Testis (tissue), 2 donors: ENCODE data around the gene BPIFB2.

Experiments
- POLR2A ChIP-seq: fragments of 450-650 bp; IDR thresholded peaks from one replicate; pipeline ENCODE4 v1.6.1; 2017; ENCODE audit warnings: antibody characterized with exemption, mild to moderate bottlenecking, moderate library complexity
- TF ChIP-seq, protein P1 (sequence below), 3 experiments: fragments of 450-650 bp in 2 of 3; fragments of 200-600 bp in 1 of 3; sonication (generic) in 1 of 3; IDR thresholded peaks; one replicate each; pipeline ENCODE4 v1.5.1; 2016 to 2019; ENCODE audit warnings: antibody characterized with exemption in 3 of 3, mild to moderate bottlenecking in 2 of 3, moderate library complexity in 1 of 3

DNA sequence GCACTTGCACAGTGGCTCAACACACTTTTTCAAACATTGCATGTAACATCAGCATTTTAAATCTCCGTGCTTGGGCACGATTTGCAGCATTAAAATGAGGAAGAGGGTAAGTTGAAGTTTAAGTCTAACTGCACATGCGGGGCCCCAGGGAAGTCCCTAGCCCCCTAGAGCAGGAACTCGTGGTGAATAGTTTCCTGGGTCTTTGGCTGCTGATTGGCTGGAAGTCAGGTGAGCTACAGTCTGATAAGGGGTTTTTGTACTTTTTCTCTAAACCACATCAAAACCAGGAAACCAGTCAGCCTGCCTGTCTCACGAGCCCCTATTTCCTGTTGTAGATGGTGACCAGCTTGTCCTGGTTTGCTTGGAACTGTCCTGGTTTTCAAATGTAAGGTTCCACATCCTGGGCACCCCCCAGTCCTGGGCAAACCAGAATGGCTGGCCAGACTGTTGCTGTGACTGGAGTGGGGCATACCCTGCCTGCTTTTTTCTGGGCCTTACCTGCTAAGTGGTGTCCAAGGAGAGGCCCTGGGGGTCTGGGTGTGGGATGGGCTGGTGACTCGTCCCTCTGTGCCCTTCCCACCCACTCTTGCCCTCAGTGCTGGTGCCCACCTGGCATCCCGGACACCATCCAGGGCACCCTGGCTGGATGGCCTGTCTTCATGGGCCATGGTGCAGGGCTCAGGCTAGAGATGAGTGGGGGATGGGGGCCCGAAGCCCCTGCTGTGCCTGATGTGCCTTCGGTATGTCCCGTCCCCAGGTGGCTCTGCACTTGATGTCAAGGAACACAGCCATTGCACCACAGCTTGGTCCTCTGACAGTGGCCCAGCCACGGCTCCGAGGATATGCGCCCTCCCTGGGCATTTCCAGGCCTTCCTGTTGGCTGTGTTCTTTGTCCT lies 35.1 kb upstream of the BPIFB2 start:
- TF ChIP-seq, protein P1, sequence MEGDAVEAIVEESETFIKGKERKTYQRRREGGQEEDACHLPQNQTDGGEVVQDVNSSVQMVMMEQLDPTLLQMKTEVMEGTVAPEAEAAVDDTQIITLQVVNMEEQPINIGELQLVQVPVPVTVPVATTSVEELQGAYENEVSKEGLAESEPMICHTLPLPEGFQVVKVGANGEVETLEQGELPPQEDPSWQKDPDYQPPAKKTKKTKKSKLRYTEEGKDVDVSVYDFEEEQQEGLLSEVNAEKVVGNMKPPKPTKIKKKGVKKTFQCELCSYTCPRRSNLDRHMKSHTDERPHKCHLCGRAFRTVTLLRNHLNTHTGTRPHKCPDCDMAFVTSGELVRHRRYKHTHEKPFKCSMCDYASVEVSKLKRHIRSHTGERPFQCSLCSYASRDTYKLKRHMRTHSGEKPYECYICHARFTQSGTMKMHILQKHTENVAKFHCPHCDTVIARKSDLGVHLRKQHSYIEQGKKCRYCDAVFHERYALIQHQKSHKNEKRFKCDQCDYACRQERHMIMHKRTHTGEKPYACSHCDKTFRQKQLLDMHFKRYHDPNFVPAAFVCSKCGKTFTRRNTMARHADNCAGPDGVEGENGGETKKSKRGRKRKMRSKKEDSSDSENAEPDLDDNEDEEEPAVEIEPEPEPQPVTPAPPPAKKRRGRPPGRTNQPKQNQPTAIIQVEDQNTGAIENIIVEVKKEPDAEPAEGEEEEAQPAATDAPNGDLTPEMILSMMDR (IDR thresholded peaks at IDR 0.05) = no peak
- no peak for TF ChIP-seq POLR2A
